ENCODE data around the gene FHIT. TPM values are rescaled to one million over a fixed set of nuclear protein-coding genes. Genes with fewer than 3 reads are reported as not detected.

Gene FHIT
- total and polyA plus RNA-seq, 4 donors = 6.9 to 16.5 (median 9.9) TPM

- H3K9me3 ChIP-seq (ENCODE audit: control insufficient read depth, insufficient read depth, low read length) = no peaks in the 10 kb centered on the region
- H3K4me1 ChIP-seq (ENCODE audit: control insufficient read depth, insufficient read depth, low read length) = no peaks in the 10 kb centered on the region
- 100% methylated on average over 1 of the region's 4 CpGs for WGBS (ENCODE audit: insufficient coverage)
- H3K27ac ChIP-seq (ENCODE audit: low read depth, low read length) = no peak overlapping the region
- no peak overlapping the region for H3K4me3 ChIP-seq (ENCODE audit: low read depth, low read length)
- no peaks in the 10 kb centered on the region for H3K36me3 ChIP-seq (ENCODE audit: control insufficient read depth, insufficient read depth, low read length)
- H3K27me3 ChIP-seq (ENCODE audit: control insufficient read depth, insufficient read depth, low read length) = no peaks in the 10 kb centered on the region
- DNase-seq (ENCODE audit: low read depth in 4 of 6, low spot score in 6 of 6) = peak in 1 of 6 donors; percentile 49
These were observed 937.9 kb downstream of the FHIT start for GRCh38 chr3:60313231-60313798.

- no peak overlapping the region for H3K4me3 ChIP-seq (ENCODE audit: low read depth, low read length)
- 67% methylated on average over 5 of the region's 6 CpGs for WGBS (ENCODE audit: insufficient coverage)
- H3K4me1 ChIP-seq (ENCODE audit: control insufficient read depth, insufficient read depth, low read length) = no peaks in the 10 kb centered on the region
- DNase-seq (ENCODE audit: low read depth in 4 of 6, low spot score in 6 of 6) = no peak
- no peak overlapping the region for H3K27ac ChIP-seq (ENCODE audit: low read depth, low read length)
- no peaks in the 10 kb centered on the region for H3K9me3 ChIP-seq (ENCODE audit: control insufficient read depth, insufficient read depth, low read length)
- no peaks in the 10 kb centered on the region for H3K27me3 ChIP-seq (ENCODE audit: control insufficient read depth, insufficient read depth, low read length)
- H3K36me3 ChIP-seq (ENCODE audit: control insufficient read depth, insufficient read depth, low read length) = no peaks in the 10 kb centered on the region
These were observed 941.5 kb downstream of the FHIT start for GRCh38 chr3:60309539-60310268.

- H3K27me3 ChIP-seq (ENCODE audit: control insufficient read depth, insufficient read depth, low read length) = no peaks in the 10 kb centered on the region
- H3K4me3 ChIP-seq (ENCODE audit: low read depth, low read length) = no peak overlapping the region
- no CpG with 5 or more reads among the region's 3 CpGs for whole genome bisulfite sequencing (ENCODE audit: insufficient coverage)
- H3K4me1 ChIP-seq (ENCODE audit: control insufficient read depth, insufficient read depth, low read length) = no peaks in the 10 kb centered on the region
- no peaks in the 10 kb centered on the region for H3K36me3 ChIP-seq (ENCODE audit: control insufficient read depth, insufficient read depth, low read length)
- H3K27ac ChIP-seq (ENCODE audit: low read depth, low read length) = no peak overlapping the region
- no peaks in the 10 kb centered on the region for H3K9me3 ChIP-seq (ENCODE audit: control insufficient read depth, insufficient read depth, low read length)
- peak in 1 of 6 donors; percentile 59 for DNase-seq (ENCODE audit: low read depth in 4 of 6, low spot score in 6 of 6)
These were observed 942.4 kb downstream of the FHIT start for GRCh38 chr3:60308808-60309207.

GRCh38 chr3:60307562-60308199 is 943.6 kb downstream of the FHIT start:
- Histone ChIP-seq H3K27ac (ENCODE audit: low read depth, low read length) (no peak overlapping the region), H3K27me3 (ENCODE audit: control insufficient read depth, insufficient read depth, low read length) (no peaks in the 10 kb centered on the region), H3K4me3 (ENCODE audit: low read depth, low read length) (no peak overlapping the region), H3K36me3 (ENCODE audit: control insufficient read depth, insufficient read depth, low read length) (no peaks in the 10 kb centered on the region), H3K9me3 (ENCODE audit: control insufficient read depth, insufficient read depth, low read length) (no peaks in the 10 kb centered on the region), H3K4me1 (ENCODE audit: control insufficient read depth, insufficient read depth, low read length) (no peaks in the 10 kb centered on the region)
- no peak for DNase-seq (ENCODE audit: low read depth in 4 of 6, low spot score in 6 of 6)
- 90% methylated on average over 4 of the region's 5 CpGs for whole genome bisulfite sequencing (ENCODE audit: insufficient coverage)

- Histone ChIP-seq H3K36me3 (ENCODE audit: control insufficient read depth, insufficient read depth, low read length) (no peaks in the 10 kb centered on the region), H3K9me3 (ENCODE audit: control insufficient read depth, insufficient read depth, low read length) (no peaks in the 10 kb centered on the region)
These were observed 947.1 kb downstream of the FHIT start for GRCh38 chr3:60304112-60304511.

GRCh38 chr3:60303160-60303559 is 948.1 kb downstream of the FHIT start:
- no peaks in the 10 kb centered on the region for H3K27me3 ChIP-seq (ENCODE audit: control insufficient read depth, insufficient read depth, low read length)
- 85% methylated on average over 3 of the region's 3 CpGs for WGBS (ENCODE audit: insufficient coverage)
- no peaks in the 10 kb centered on the region for H3K9me3 ChIP-seq (ENCODE audit: control insufficient read depth, insufficient read depth, low read length)
- no peaks in the 10 kb centered on the region for H3K4me1 ChIP-seq (ENCODE audit: control insufficient read depth, insufficient read depth, low read length)
- no peaks in the 10 kb centered on the region for H3K36me3 ChIP-seq (ENCODE audit: control insufficient read depth, insufficient read depth, low read length)
- H3K4me3 ChIP-seq (ENCODE audit: low read depth, low read length) = no peak overlapping the region
- DNase-seq (ENCODE audit: low read depth in 4 of 6, low spot score in 6 of 6) = no peak
- H3K27ac ChIP-seq (ENCODE audit: low read depth, low read length) = no peak overlapping the region

More at GRCh38 chr3:60304112-60304511, 947.1 kb downstream of the FHIT start:
- no peaks in the 10 kb centered on the region for H3K27me3 ChIP-seq (ENCODE audit: control insufficient read depth, insufficient read depth, low read length)
- DNase-seq (ENCODE audit: low read depth in 4 of 6, low spot score in 6 of 6) = no peak
- H3K4me1 ChIP-seq (ENCODE audit: control insufficient read depth, insufficient read depth, low read length) = no peaks in the 10 kb centered on the region
- no peak overlapping the region for H3K4me3 ChIP-seq (ENCODE audit: low read depth, low read length)
- H3K27ac ChIP-seq (ENCODE audit: low read depth, low read length) = no peak overlapping the region

- Histone ChIP-seq H3K27ac (ENCODE audit: low read depth, low read length) (no peak overlapping the region), H3K4me1 (ENCODE audit: control insufficient read depth, insufficient read depth, low read length) (no peaks in the 10 kb centered on the region), H3K9me3 (ENCODE audit: control insufficient read depth, insufficient read depth, low read length) (no peaks in the 10 kb centered on the region), H3K27me3 (ENCODE audit: control insufficient read depth, insufficient read depth, low read length) (no peaks in the 10 kb centered on the region), H3K4me3 (ENCODE audit: low read depth, low read length) (no peak overlapping the region), H3K36me3 (ENCODE audit: control insufficient read depth, insufficient read depth, low read length) (no peaks in the 10 kb centered on the region)
- DNase-seq (ENCODE audit: low read depth in 4 of 6, low spot score in 6 of 6) = no peak
- 84% methylated on average over 2 of the region's 2 CpGs for WGBS (ENCODE audit: insufficient coverage)
These were observed 950.1 kb downstream of the FHIT start for GRCh38 chr3:60301142-60301541.

- WGBS (ENCODE audit: insufficient coverage) = no CpG with 5 or more reads among the region's 3 CpGs
- Histone ChIP-seq H3K4me3 (ENCODE audit: low read depth, low read length) (no peak overlapping the region), H3K4me1 (ENCODE audit: control insufficient read depth, insufficient read depth, low read length) (no peaks in the 10 kb centered on the region), H3K36me3 (ENCODE audit: control insufficient read depth, insufficient read depth, low read length) (no peaks in the 10 kb centered on the region), H3K27me3 (ENCODE audit: control insufficient read depth, insufficient read depth, low read length) (no peaks in the 10 kb centered on the region), H3K27ac (ENCODE audit: low read depth, low read length) (no peak overlapping the region), H3K9me3 (ENCODE audit: control insufficient read depth, insufficient read depth, low read length) (no peaks in the 10 kb centered on the region)
- no peak for DNase-seq (ENCODE audit: low read depth in 4 of 6, low spot score in 6 of 6)
These were observed 953.1 kb downstream of the FHIT start for GRCh38 chr3:60298141-60298540.

- no peaks in the 10 kb centered on the region for H3K9me3 ChIP-seq (ENCODE audit: control insufficient read depth, insufficient read depth, low read length)
- no peak overlapping the region for H3K27ac ChIP-seq (ENCODE audit: low read depth, low read length)
- H3K36me3 ChIP-seq (ENCODE audit: control insufficient read depth, insufficient read depth, low read length) = no peaks in the 10 kb centered on the region
- H3K4me3 ChIP-seq (ENCODE audit: low read depth, low read length) = no peak overlapping the region
- no CpG with 5 or more reads among the region's 3 CpGs for WGBS (ENCODE audit: insufficient coverage)
- DNase-seq (ENCODE audit: low read depth in 4 of 6, low spot score in 6 of 6) = peak in 1 of 6 donors; percentile 48
- H3K4me1 ChIP-seq (ENCODE audit: control insufficient read depth, insufficient read depth, low read length) = no peaks in the 10 kb centered on the region
- no peaks in the 10 kb centered on the region for H3K27me3 ChIP-seq (ENCODE audit: control insufficient read depth, insufficient read depth, low read length)
These were observed 957.1 kb downstream of the FHIT start for GRCh38 chr3:60294181-60294580.

GRCh38 chr3:60291115-60291514 is 960.1 kb downstream of the FHIT start:
- Histone ChIP-seq H3K27ac (ENCODE audit: low read depth, low read length) (no peak overlapping the region), H3K27me3 (ENCODE audit: control insufficient read depth, insufficient read depth, low read length) (no peaks in the 10 kb centered on the region)
- WGBS (ENCODE audit: insufficient coverage) = 84% methylated on average over 4 of the region's 6 CpGs

More at GRCh38 chr3:60291115-60291514, 960.1 kb downstream of the FHIT start:
- no peaks in the 10 kb centered on the region for H3K9me3 ChIP-seq (ENCODE audit: control insufficient read depth, insufficient read depth, low read length)
- H3K36me3 ChIP-seq (ENCODE audit: control insufficient read depth, insufficient read depth, low read length) = no peaks in the 10 kb centered on the region
- DNase-seq (ENCODE audit: low read depth in 4 of 6, low spot score in 6 of 6) = no peak
- H3K4me1 ChIP-seq (ENCODE audit: control insufficient read depth, insufficient read depth, low read length) = no peaks in the 10 kb centered on the region
- H3K4me3 ChIP-seq (ENCODE audit: low read depth, low read length) = no peak overlapping the region

Data from spinal cord (tissue), 10 donors.